Activated B cell treated with CpG ODN at 0.5 μM for 24 hours (primary cell): ENCODE results near the gene NUBPL. TPM values are rescaled to one million over a fixed set of nuclear protein-coding genes. Genes with fewer than 3 reads are reported as not detected.

ENCODE experiments used
- ATAC-seq: fragments of 200-7000 bp; cut with Tn5 transposase; one replicate; pipeline ENCODE4 v1.10.0; 2021; ENCODE audit warnings: low read depth, mild to moderate bottlenecking, moderate library complexity
- CTCF ChIA-PET: fragments of 350-600 bp; sonication (Branson Sonifier 250); formaldehyde crosslinking; loops from one replicate; lab custom pipeline; 2021; ENCODE audit warnings: antibody characterized with exemption; lab: Charles Lee
- POLR2A ChIA-PET: fragments of 350-600 bp; sonication (Branson Sonifier 250); formaldehyde crosslinking; loops from one replicate; lab custom pipeline; 2021; ENCODE audit warnings: antibody characterized with exemption; lab: Charles Lee
- DNase-seq: peaks from one replicate; pipeline ENCODE4 v3.0.0; 2022
- H3K27ac Mint-ChIP-seq: one replicate; pipeline ENCODE4 v1.8.0; 2020; ENCODE audit warnings: mixed read lengths
- H3K27me3 Mint-ChIP-seq: one replicate; pipeline ENCODE4 v1.8.0; 2021; ENCODE audit warnings: mixed read lengths
- H3K36me3 Mint-ChIP-seq: one replicate; pipeline ENCODE4 v1.8.0; 2021; ENCODE audit warnings: low read depth, mixed read lengths
- H3K4me1 Mint-ChIP-seq: one replicate; pipeline ENCODE4 v1.8.0; 2021; ENCODE audit warnings: mixed read lengths
- H3K4me3 Mint-ChIP-seq: one replicate; pipeline ENCODE4 v1.8.0; 2020; ENCODE audit warnings: mild to moderate bottlenecking, mixed read lengths
- H3K9me3 Mint-ChIP-seq: one replicate; pipeline ENCODE4 v1.8.0; 2020; ENCODE audit warnings: mixed read lengths
- intact Hi-C: fragments of 100-400 bp; cut with micrococcal nuclease; formaldehyde crosslinking; loops from one replicate; pipeline ENCODE4 v1.15.1; 2024
- total RNA-seq: library from RNA; stranded (reverse); gene quantifications from 2 replicates; pipeline ENCODE4 v1.2.3, GENCODE V29; 2022
- TF ChIP-seq, protein P1 (sequence below): fragments of 200-600 bp; IDR thresholded peaks from one replicate; pipeline ENCODE4 v1.8.0; 2022; ENCODE audit warnings: antibody characterized with exemption, mild to moderate bottlenecking

Gene NUBPL
- total RNA-seq, 1 donor from 2014 or later, result 11.7 TPM

DNA sequence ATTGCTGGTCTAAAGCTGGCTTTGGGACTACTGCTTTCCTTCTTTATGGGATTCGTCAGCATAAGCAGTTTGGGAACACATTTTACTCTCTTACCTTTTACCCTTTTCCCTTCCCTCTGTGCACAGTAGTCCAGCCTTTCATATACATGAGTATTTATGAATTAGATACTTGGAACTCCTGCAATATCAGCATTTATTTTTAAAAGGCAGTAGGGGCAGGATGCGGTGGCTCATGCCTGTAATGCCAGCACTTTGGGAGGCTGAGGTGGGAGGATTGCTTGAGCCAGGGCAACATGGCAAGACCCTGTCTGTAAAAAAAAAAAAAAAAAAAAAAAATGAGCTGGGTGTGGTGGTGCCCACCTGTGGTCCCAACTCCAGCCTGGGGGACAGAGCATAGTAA is 3.0 kb downstream of the NUBPL start:
- no peaks in the 10 kb centered on the region for H3K9me3 Mint-ChIP-seq
- H3K4me1 Mint-ChIP-seq, result peaks cover 27% of the 10 kb centered on the region
- peaks cover under 1% of the 10 kb centered on the region for H3K27me3 Mint-ChIP-seq
- intact Hi-C loops, result loop anchor here (5.0 to 10.0 kb wide), 2 partner anchors 537 to 1009 kb away; partner anchors contain the start of genes AP4S1, G2E3 and STRN3
- DNase-seq (no peak), ATAC-seq (no peak)
- peaks cover 29% of the 10 kb centered on the region for H3K36me3 Mint-ChIP-seq
- no peak overlapping the region for H3K27ac Mint-ChIP-seq
- TF ChIP-seq, protein P1, sequence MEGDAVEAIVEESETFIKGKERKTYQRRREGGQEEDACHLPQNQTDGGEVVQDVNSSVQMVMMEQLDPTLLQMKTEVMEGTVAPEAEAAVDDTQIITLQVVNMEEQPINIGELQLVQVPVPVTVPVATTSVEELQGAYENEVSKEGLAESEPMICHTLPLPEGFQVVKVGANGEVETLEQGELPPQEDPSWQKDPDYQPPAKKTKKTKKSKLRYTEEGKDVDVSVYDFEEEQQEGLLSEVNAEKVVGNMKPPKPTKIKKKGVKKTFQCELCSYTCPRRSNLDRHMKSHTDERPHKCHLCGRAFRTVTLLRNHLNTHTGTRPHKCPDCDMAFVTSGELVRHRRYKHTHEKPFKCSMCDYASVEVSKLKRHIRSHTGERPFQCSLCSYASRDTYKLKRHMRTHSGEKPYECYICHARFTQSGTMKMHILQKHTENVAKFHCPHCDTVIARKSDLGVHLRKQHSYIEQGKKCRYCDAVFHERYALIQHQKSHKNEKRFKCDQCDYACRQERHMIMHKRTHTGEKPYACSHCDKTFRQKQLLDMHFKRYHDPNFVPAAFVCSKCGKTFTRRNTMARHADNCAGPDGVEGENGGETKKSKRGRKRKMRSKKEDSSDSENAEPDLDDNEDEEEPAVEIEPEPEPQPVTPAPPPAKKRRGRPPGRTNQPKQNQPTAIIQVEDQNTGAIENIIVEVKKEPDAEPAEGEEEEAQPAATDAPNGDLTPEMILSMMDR, result no peak
- no peak overlapping the region for H3K4me3 Mint-ChIP-seq
- ChIA-PET POLR2A (no interaction called here), CTCF (no interaction called here)

DNA sequence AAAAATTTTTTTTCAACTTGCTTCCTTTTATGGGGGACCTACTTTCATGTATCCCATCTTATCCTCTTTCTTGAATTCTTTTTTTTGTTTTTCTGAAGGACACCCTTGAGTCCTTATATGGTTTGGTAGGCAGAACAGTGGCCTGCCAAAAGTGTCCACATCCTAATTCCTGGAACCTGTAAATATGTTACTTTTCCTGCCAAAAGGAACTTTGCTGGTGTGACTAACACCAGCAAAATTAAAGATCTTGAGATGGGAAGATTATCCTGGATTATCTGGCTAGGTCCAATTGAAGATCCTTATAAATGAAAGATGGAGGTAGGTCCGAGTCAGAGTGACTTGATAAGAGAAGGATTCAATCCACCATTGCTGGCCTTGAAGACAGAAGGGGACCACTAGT is 5.3 kb downstream of the NUBPL start:
- H3K27ac Mint-ChIP-seq, result no peak overlapping the region
- H3K36me3 Mint-ChIP-seq, result peaks cover 37% of the 10 kb centered on the region
- H3K4me3 Mint-ChIP-seq, result no peak overlapping the region

DNA sequence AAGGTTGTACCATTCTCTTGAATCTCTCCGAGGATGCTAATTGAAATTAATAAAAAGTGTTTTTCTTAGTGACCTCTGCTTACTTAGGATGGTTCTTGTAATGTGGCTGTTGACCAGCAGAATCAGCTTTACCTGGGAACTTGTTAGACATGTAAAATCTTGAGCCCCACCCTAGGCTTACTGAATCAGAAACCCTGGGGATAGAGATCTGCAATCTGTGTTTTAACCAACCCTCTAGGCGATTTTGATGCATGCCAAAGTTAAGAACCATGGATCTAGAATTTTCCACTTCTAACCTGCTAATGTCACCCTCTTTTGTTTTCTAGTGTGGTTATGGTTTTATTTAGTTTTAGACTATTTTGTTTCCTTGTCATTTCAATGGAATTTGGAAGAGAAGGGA is 6.5 kb downstream of the NUBPL start:
- TF ChIP-seq, protein P1, result no peak
- H3K27me3 Mint-ChIP-seq, result no peaks in the 10 kb centered on the region
- H3K27ac Mint-ChIP-seq, result no peak overlapping the region
- ATAC-seq (no peak), DNase-seq (no peak)
- ChIA-PET POLR2A (no interaction called here), CTCF (no interaction called here)
- peaks cover 39% of the 10 kb centered on the region for H3K36me3 Mint-ChIP-seq
- no peaks in the 10 kb centered on the region for H3K9me3 Mint-ChIP-seq
- intact Hi-C loops, result loop anchor here (10.0 kb wide), 1 partner anchor 1013 kb away; the partner anchor contains the start of gene G2E3
- peaks cover 7% of the 10 kb centered on the region for H3K4me1 Mint-ChIP-seq
- no peak overlapping the region for H3K4me3 Mint-ChIP-seq

More for the DNA sequence above, 5.3 kb downstream of the NUBPL start:
- CTCF ChIA-PET, result no interaction called here
- intact Hi-C loops, result loop anchor here (10.0 kb wide), 1 partner anchor 1012 kb away; the partner anchor contains the start of gene G2E3
- POLR2A ChIA-PET, result no interaction called here
- Mint-ChIP-seq H3K4me1 (peaks cover 14% of the 10 kb centered on the region), H3K9me3 (no peaks in the 10 kb centered on the region), H3K27me3 (no peaks in the 10 kb centered on the region)
- ATAC-seq (no peak), DNase-seq (no peak)
- TF ChIP-seq, protein P1, result no peak

DNA sequence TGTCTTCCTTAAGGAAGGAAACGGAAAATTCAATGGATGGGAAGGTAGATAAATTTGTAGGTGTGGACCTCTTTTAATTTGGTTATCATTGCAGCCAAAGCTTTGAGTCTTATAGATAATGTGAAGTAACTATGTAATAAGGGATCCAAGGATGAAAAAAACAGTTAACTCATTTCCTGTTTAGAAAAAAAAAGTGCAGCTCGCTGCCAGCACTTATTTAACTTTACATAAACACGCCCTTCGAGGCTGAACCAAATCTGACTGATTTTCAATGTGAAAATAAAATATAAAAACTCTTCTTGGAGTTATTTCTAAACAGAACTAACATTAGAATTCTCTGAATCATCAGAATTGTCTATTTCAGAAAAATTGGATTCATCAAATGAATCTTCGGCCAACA is 7.0 kb downstream of the NUBPL start:
- Mint-ChIP-seq H3K27me3 (no peaks in the 10 kb centered on the region), H3K36me3 (peaks cover 43% of the 10 kb centered on the region), H3K9me3 (no peaks in the 10 kb centered on the region), H3K27ac (no peak overlapping the region), H3K4me3 (no peak overlapping the region), H3K4me1 (peaks cover 4% of the 10 kb centered on the region)
- intact Hi-C loops, result loop anchor here (10.0 kb wide), 1 partner anchor 1013 kb away; the partner anchor contains the start of gene G2E3
- TF ChIP-seq, protein P1, result no peak
- ChIA-PET POLR2A (no interaction called here), CTCF (no interaction called here)
- no peak for ATAC-seq
- no peak for DNase-seq

DNA sequence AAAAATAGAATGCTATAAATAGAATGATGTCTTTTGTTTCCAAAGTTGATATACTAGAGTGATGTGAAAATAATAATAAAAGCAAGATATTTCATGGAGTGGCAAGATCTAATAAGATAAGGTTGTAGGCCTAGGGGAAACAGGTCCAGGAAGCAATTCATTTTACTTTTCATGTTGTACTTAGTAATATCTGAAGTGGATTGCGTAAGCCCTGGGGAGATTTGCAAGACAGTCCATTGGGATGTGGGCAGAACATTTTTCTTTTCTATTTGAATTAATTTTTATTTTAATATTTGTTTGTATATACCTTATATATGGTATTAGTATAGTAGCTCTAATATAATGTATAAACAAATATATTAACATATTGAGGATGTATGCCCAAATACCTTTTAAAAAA is 7.5 kb downstream of the NUBPL start:
- intact Hi-C loops, result loop anchor here (10.0 kb wide), 1 partner anchor 1014 kb away; the partner anchor contains the start of gene G2E3
- no peak for ATAC-seq
- Mint-ChIP-seq H3K27me3 (no peaks in the 10 kb centered on the region), H3K9me3 (no peaks in the 10 kb centered on the region), H3K27ac (no peak overlapping the region), H3K4me3 (no peak overlapping the region), H3K4me1 (peaks cover 2% of the 10 kb centered on the region), H3K36me3 (peaks cover 46% of the 10 kb centered on the region)
- TF ChIP-seq, protein P1, result no peak
- no peak for DNase-seq
- CTCF ChIA-PET, result no interaction called here
- POLR2A ChIA-PET, result no interaction called here
